Uterus (tissue), 4 donors: Measurements from ENCODE around the gene BBS9. TPM values are rescaled to one million over a fixed set of nuclear protein-coding genes. Genes with fewer than 3 reads are reported as not detected.

Source experiments
- DNase-seq, 2 donors: peaks; one replicate each; pipeline ENCODE4 v3.0.0-alpha.2; 2019 to 2020
- H3K27ac ChIP-seq, 2 donors: fragments of 200-600 bp; sonication (generic); 1 replicate in 1 of 2; 2 replicates in 1 of 2; pipeline ENCODE4 v1.5.1; 2016 to 2018
- H3K27me3 ChIP-seq, 2 donors: fragments of 200-600 bp; sonication (generic); one replicate each; pipeline ENCODE4 v1.5.1; 2018 to 2019; ENCODE audit warnings: control low read depth in 1 of 2
- H3K36me3 ChIP-seq, 2 donors: fragments of 200-600 bp; sonication (generic); one replicate each; pipeline ENCODE4 v1.5.1; 2019; ENCODE audit warnings: control low read depth in 1 of 2
- H3K4me1 ChIP-seq, 2 donors: fragments of 200-600 bp; sonication (generic); one replicate each; pipeline ENCODE4 v1.5.1; 2018 to 2019; ENCODE audit warnings: control low read depth in 1 of 2
- H3K4me3 ChIP-seq, 2 donors: fragments of 200-600 bp; sonication (generic); 1 replicate in 1 of 2; 2 replicates in 1 of 2; pipeline ENCODE4 v1.5.1; 2018 to 2019; ENCODE audit warnings: mild to moderate bottlenecking in 1 of 2
- H3K9me3 ChIP-seq, 2 donors: fragments of 200-600 bp; sonication (generic); one replicate each; pipeline ENCODE4 v1.5.1; 2019; ENCODE audit warnings: control low read depth in 1 of 2
- POLR2A ChIP-seq, 2 donors: fragments of 450-650 bp; IDR thresholded peaks; one replicate each; pipeline ENCODE4 v1.6.1; 2016; ENCODE audit warnings: antibody characterized with exemption in 2 of 2, mild to moderate bottlenecking in 1 of 2, moderate library complexity in 1 of 2
- intact Hi-C: fragments of 100-400 bp; cut with DNase I; formaldehyde crosslinking; loops from one replicate; pipeline ENCODE4 v1.15.1; 2023; ENCODE audit warnings: low total_unique reads
- total RNA-seq, 4 donors: library from RNA; depleted of rRNA in 3 of 4; stranded (reverse); fragments of >200 nt in 3 of 4; gene quantifications; one replicate each; pipeline versions ENCODE4 v1.1.0 to v1.2.4, GENCODE V29; 2014 to 2023
- TF ChIP-seq, protein P1 (sequence below), 4 experiments: fragments of 200-600 bp in 2 of 4; fragments of 450-650 bp in 2 of 4; sonication (generic) in 2 of 4; IDR thresholded peaks; one replicate each; pipeline ENCODE4 v1.5.1; 2016 to 2019; ENCODE audit warnings: antibody characterized with exemption in 4 of 4, mild to moderate bottlenecking in 2 of 4, moderate library complexity in 1 of 4
- donor health status: DM: yes; HTN: yes; CAD: no.

Gene BBS9
- total RNA-seq, 4 donors from 2014 or later: 24.1 to 77.4 (median 39.4) TPM

DNA sequence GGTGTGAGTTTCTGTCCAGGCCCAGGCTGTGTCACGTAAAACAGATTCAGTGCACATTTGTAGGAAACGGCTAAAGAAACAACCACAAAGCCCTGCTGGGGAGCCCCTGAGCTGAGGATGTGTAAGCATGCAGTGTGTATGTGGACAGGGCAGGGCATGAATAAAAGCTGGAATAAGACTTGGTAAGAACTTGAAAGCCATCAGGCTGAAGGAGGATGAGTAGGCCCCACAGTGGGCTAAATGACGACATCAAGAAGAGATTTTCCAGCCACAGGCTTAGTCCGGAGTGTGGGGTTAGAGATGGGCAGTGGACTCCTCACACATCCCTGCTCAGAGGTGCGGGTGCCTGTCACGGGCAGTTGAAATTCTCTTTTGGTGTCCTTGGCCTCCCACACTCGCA is 505.2 kb downstream of the BBS9 start:
- no peak for TF ChIP-seq POLR2A (IDR thresholded peaks at IDR 0.05)
- TF ChIP-seq, protein P1, sequence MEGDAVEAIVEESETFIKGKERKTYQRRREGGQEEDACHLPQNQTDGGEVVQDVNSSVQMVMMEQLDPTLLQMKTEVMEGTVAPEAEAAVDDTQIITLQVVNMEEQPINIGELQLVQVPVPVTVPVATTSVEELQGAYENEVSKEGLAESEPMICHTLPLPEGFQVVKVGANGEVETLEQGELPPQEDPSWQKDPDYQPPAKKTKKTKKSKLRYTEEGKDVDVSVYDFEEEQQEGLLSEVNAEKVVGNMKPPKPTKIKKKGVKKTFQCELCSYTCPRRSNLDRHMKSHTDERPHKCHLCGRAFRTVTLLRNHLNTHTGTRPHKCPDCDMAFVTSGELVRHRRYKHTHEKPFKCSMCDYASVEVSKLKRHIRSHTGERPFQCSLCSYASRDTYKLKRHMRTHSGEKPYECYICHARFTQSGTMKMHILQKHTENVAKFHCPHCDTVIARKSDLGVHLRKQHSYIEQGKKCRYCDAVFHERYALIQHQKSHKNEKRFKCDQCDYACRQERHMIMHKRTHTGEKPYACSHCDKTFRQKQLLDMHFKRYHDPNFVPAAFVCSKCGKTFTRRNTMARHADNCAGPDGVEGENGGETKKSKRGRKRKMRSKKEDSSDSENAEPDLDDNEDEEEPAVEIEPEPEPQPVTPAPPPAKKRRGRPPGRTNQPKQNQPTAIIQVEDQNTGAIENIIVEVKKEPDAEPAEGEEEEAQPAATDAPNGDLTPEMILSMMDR (IDR thresholded peaks at IDR 0.05): no peak
- intact Hi-C loops: no loop called here
- no peaks in the 10 kb centered on the region for H3K4me1 ChIP-seq
- no peaks in the 10 kb centered on the region for H3K9me3 ChIP-seq
- DNase-seq: no peak
- no peak overlapping the region for H3K4me3 ChIP-seq
- H3K36me3 ChIP-seq: no peaks in the 10 kb centered on the region
- H3K27ac ChIP-seq: no peak overlapping the region
- H3K27me3 ChIP-seq: no peaks in the 10 kb centered on the region

DNA sequence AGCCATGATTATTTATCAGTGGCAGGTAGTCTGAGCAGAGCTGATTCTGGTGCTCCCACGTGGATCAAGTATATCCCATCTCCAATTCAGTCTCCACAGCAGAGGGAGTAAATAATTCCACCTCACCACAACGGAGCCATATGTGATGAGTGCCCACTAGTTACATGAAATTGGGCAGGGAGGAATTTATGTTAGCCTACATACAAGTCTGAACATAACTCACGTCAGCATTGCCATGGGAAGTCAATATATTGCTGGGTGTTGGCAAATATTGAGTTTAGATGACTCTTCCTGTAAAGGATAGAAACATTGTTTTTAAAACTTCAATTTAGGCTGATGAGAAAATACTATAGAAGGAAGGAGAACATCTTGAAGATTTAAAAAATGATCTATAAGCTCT is 507.0 kb downstream of the BBS9 start:
- no peak overlapping the region for H3K4me3 ChIP-seq
- no peaks in the 10 kb centered on the region for H3K9me3 ChIP-seq
- TF ChIP-seq, protein P1 (IDR thresholded peaks at IDR 0.05): no peak
- no peak for TF ChIP-seq POLR2A (IDR thresholded peaks at IDR 0.05)
- H3K4me1 ChIP-seq: no peaks in the 10 kb centered on the region
- no peaks in the 10 kb centered on the region for H3K27me3 ChIP-seq
- no peak overlapping the region for H3K27ac ChIP-seq
- intact Hi-C loops: no loop called here
- DNase-seq: no peak
- no peaks in the 10 kb centered on the region for H3K36me3 ChIP-seq

DNA sequence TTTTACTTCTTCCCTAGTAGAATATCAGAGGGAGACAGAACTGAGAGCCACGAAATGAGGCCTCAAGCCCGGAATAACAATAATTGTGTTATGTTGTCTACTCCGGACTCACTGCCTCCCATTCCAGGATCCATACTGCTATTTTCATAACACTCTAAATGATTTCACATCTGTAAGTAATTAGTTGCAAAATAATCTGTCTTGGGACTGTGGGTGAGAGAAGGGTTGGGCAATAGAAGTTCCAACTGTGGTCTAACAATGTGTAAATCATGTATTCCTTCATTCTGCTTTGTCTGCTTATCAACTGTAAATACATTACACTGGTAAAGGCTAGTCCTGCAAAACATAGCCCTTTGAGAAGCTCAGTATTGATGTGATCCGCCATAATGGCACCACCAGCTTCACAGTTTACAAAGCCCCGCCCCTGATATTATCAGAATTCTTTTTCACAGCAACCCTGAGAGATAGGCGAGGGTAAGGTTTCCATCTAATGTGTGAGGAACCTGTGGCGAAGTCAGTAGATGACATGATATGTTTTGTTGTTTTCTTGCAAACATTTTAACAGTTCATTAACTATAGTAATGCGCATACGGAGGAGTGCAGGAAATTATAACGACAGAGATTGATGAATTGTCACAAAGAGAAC is 510.3 kb downstream of the BBS9 start:
- Histone ChIP-seq H3K36me3 (no peaks in the 10 kb centered on the region), H3K4me1 (no peaks in the 10 kb centered on the region), H3K27me3 (no peaks in the 10 kb centered on the region), H3K4me3 (no peak overlapping the region), H3K27ac (no peak overlapping the region), H3K9me3 (no peaks in the 10 kb centered on the region)
- no peak for DNase-seq
- TF ChIP-seq, protein P1 (IDR thresholded peaks at IDR 0.05): no peak
- no peak for TF ChIP-seq POLR2A (IDR thresholded peaks at IDR 0.05)
- intact Hi-C loops: no loop called here

DNA sequence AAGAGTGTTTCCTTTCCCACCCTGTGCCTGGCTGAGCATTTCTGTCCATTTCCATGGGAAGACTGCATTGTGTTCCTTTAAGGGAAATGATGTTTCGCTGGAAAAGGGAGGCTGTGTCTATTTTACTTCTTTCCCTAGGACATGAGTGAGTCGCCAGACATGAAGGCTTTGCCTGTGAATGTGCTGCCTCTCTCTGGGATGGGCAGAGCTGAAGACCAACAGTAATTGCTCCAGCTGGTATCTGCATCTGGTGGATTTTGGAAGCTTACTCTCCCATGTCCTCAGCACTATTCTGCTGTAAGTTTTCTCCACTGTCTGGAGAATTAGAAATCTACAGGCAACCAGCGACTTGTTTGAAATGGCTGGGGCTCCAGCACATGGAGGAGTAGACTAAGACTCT is 511.4 kb downstream of the BBS9 start:
- H3K4me1 ChIP-seq: no peaks in the 10 kb centered on the region
- intact Hi-C loops: no loop called here

GRCh38 chr7:33642312-33642711 is 512.9 kb downstream of the BBS9 start:
- Histone ChIP-seq H3K36me3 (no peaks in the 10 kb centered on the region), H3K27ac (no peak overlapping the region), H3K4me1 (no peaks in the 10 kb centered on the region), H3K9me3 (no peaks in the 10 kb centered on the region), H3K27me3 (no peaks in the 10 kb centered on the region), H3K4me3 (no peak overlapping the region)
- no peak for DNase-seq
- intact Hi-C loops: no loop called here
- TF ChIP-seq POLR2A (IDR thresholded peaks at IDR 0.05): no peak
- TF ChIP-seq, protein P1 (IDR thresholded peaks at IDR 0.05): no peak

More for the DNA sequence above, 511.4 kb downstream of the BBS9 start:
- no peak for TF ChIP-seq POLR2A (IDR thresholded peaks at IDR 0.05)
- TF ChIP-seq, protein P1 (IDR thresholded peaks at IDR 0.05): no peak
- no peaks in the 10 kb centered on the region for H3K9me3 ChIP-seq
- no peak for DNase-seq
- H3K27ac ChIP-seq: no peak overlapping the region
- H3K4me3 ChIP-seq: no peak overlapping the region
- no peaks in the 10 kb centered on the region for H3K27me3 ChIP-seq
- no peaks in the 10 kb centered on the region for H3K36me3 ChIP-seq
